Measurements from ENCODE around the gene FAM200C. TPM values are rescaled to one million over a fixed set of nuclear protein-coding genes. Genes with fewer than 3 reads are reported as not detected.

The FAM200C gene
- total and polyA plus RNA-seq, 10 of the 15 experiments (the other 5 are each of a cell fraction or from before 2014, with no cell fraction given): 1.0 to 5.4 (median 2.2) TPM

GRCh38 chr5:160380041-160380440 lies 19.8 kb downstream of the FAM200C start:
- ChIA-PET SMC1A (ENCODE audit: uncharacterized antibody, unreplicated experiment) (interaction anchor here (0.8 to 5.8 kb wide), 3 partner anchors 11 to 74 kb away, joined by 4 to 42 read pairs (median 4); no protein-coding TSS in a partner anchor), CTCF (interaction anchor here (0.8 to 2.0 kb wide), 3 partner anchors 10 to 13 kb away, joined by 4 to 12 read pairs (median 8); no protein-coding TSS in a partner anchor), RAD21 (ENCODE audit: unreplicated experiment) (no interaction called here), POLR2A (no interaction called here)
- in situ Hi-C loops (cut with MboI): no loop called here
- H3K27me3 ChIP-seq (replicated peaks in 1 of 2; ENCODE audit: control insufficient read depth in 2 of 2, insufficient read depth in 2 of 2, low read length in 1 of 2): peaks cover 0 to 5% of the 10 kb centered on the region in 2 experiments; a peak in 2 of 4 replicates
- no peak for FAIRE-seq
- DNase-seq (ENCODE audit: low read depth, low spot score): no peak
- BruUV-seq (replicated peaks): no TSS peak
- H3K4me2 ChIP-seq (ENCODE audit: control insufficient read depth, insufficient read depth): no peak overlapping the region
- no peak overlapping the region for H3K27ac ChIP-seq (ENCODE audit: control insufficient read depth, insufficient read depth)
- 23% methylated on average over 2 of the region's 2 CpGs for WGBS (ENCODE audit: insufficient coverage, insufficient replicate concordance, low lambda C conversion rate, missing lambda C conversion rate)
- no peak overlapping the region for H2AFZ ChIP-seq (ENCODE audit: control insufficient read depth, low read depth, low read length)
- H3K36me3 ChIP-seq (ENCODE audit: control insufficient read depth in 2 of 2, insufficient read depth in 2 of 2, low read length in 1 of 2): no peaks in the 10 kb centered on the region
- intact Hi-C loops (cut with micrococcal nuclease; ENCODE audit: unreplicated experiment): no loop called here
- H3K4me1 ChIP-seq (ENCODE audit: control insufficient read depth, insufficient read depth, low read length): no peaks in the 10 kb centered on the region
- no peak for ATAC-seq
- no peaks in the 10 kb centered on the region for H3K79me2 ChIP-seq (ENCODE audit: control insufficient read depth, insufficient read depth, low read length)
- H3K9ac ChIP-seq (ENCODE audit: control insufficient read depth, insufficient read depth, low read length): no peak overlapping the region
- H3K4me3 ChIP-seq: no peak overlapping the region
- H3K9me3 ChIP-seq (replicated peaks; ENCODE audit: control insufficient read depth, insufficient read depth, low read length): no peaks in the 10 kb centered on the region
- H4K20me1 ChIP-seq (ENCODE audit: control insufficient read depth, insufficient read depth): no peaks in the 10 kb centered on the region
- TF ChIP-seq ATF3 (IDR thresholded peaks at IDR 0.05; ENCODE audit: borderline replicate concordance, extremely low read depth, low read depth, low read length) (no peak), SMAD1 (IDR thresholded peaks at IDR 0.05; ENCODE audit: low read depth, partially characterized antibody) (no peak), GABPA (IDR thresholded peaks at IDR 0.05; ENCODE audit: low read depth) (no peak), ZBTB33 (IDR thresholded peaks at IDR 0.05) (no peak), NR2C2 (IDR thresholded peaks at IDR 0.05; ENCODE audit: borderline replicate concordance, control insufficient read depth, insufficient read length, low read depth) (no peak), EGR1 (IDR thresholded peaks at IDR 0.05; ENCODE audit: borderline replicate concordance in 1 of 2, low read depth in 2 of 2, low read length in 2 of 2) (no peak), CTCF (IDR thresholded peaks at IDR 0.05 in 2 of 3, conservative IDR thresholded peaks at IDR 0.05 in 1 of 3; ENCODE audit: control insufficient read depth in 2 of 3, extremely low read depth in 1 of 3, insufficient read depth in 1 of 3, low read depth in 3 of 3, low read length in 3 of 3) (no peak), JUNB (IDR thresholded peaks at IDR 0.05) (no peak), BCLAF1 (IDR thresholded peaks at IDR 0.05) (no peak), STAT3 (IDR thresholded peaks at IDR 0.05; ENCODE audit: low read depth, low read length) (no peak), FOS (IDR thresholded peaks at IDR 0.05; ENCODE audit: borderline replicate concordance, extremely low read depth, insufficient read length) (no peak), ZBTB4 (CRISPR knock-in tag; IDR thresholded peaks at IDR 0.05) (no peak)
